CD4-positive, alpha-beta T cell treated with Interleukin-12 subunit alpha and Interleukin-12 subunit beta, for 1 hour (primary cell): Measurements from ENCODE around the gene TCF25.
A peak's percentile ranks its signal among the peaks of the same experiment; 100 is the strongest.

Experiments used
- DNase-seq: peaks from one replicate; pipeline ENCODE4 v3.0.0-alpha.2; 2020

The TCF25 gene

DNA sequence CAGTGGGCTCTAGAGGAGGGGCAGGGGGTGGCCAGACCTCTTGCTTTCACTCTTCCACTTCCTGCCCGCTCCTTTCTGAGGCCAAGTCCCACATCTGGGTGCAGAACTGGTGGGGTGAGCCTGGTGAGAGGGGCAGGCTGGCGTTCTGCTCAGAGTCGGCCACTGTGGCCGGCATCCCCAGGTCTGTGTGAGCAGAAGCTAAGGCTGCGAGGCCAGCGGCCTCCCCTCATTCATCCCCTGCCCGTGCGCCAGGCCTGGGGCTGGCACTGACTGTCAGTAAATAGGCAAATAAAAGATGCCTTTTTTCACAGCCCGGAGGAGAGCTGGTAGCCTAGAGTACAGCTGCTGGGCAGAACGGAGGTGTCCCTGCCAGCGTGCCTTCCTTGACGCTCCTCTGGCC, 76.4 kb downstream of the TCF25 start:
- no peak for DNase-seq

DNA sequence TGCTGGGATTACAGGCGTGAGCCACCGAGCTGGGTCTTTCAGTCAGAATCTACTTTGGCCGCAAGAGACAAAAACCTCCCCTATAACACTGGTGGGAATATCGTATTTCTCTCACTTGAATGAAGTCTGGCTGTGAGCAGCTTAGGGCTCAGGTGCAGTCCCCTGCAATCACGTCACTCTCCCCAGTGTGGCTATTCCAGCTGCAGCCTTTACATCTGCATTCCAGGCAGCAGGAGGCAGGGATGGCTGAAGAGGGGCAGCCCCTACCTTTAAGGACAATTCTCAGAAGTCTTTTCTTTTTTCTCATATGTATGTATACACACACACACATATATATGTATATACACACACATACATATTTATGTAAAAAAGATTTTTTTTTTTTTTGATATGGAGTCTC, 78.1 kb downstream of the TCF25 start:
- DNase-seq, result no peak

DNA sequence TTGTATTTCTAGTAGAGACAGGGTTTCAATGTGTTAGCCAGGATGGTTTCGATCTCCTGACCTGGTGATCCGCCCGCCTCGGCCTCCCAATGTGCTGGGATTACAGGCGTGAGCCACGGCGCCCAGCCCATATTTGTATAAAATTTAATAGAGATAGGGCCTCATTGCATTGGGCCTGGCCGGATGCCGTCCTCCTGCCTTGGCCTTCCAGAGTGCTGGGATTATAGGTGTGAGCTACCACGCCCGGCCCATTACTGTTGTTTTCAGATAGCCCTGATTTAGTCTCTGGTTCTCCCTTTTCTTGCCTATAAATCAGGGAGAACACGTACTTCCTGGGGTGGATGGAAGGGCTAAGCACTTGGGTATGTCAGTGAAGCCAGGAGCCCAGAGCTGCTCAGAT, 78.7 kb downstream of the TCF25 start:
- no peak for DNase-seq

DNA sequence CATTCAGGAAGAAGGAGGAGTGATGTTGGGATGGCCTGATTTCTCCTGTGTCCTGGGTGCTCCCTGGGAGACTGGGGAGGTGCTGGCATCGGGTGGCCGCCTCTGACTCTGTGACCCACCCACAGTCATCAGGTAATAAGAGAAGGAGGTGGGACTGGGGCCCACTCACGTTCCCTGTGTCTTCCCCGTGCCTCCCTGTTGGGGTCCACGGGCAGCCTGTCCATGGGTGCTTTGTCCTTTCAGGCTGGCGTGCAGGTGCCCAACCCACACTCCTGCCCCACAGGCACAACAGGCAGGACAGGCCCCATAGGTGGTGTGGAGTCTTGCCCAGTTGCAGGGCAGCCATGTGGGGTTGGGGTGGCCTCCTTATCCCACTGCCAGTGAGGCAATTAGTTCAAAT, 79.2 kb downstream of the TCF25 start:
- no peak for DNase-seq

GRCh38 chr16:89953671-89954406, 80.4 kb downstream of the TCF25 start:
- DNase-seq, result no peak

DNA sequence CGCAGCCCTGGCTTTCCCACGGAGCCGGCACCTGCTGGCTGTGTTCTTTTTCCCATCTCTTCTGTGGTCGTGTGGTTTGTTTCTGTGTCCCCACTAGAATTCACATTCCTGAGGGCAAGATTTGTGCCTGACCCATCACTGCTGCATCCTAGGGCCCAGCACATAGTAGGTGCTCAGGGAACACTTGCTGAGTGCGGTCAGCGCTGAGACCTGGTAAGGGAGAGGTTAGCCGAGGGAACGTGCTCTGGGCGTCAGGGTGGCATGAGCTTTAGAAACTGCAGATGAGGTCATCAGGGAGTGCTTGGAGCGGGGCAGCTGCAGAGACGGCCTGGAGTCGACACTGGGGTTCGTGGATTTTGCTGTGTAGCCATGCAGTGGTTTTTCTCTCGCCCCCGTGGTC, 81.1 kb downstream of the TCF25 start:
- DNase-seq, result no peak

GRCh38 chr16:89955001-89955685, 81.8 kb downstream of the TCF25 start:
- DNase-seq, result no peak

- DNase-seq, result no peak
These were observed 83.3 kb downstream of the TCF25 start for GRCh38 chr16:89956505-89957215.

GRCh38 chr16:89957216-89957785, 83.9 kb downstream of the TCF25 start:
- DNase-seq, result no peak

DNA sequence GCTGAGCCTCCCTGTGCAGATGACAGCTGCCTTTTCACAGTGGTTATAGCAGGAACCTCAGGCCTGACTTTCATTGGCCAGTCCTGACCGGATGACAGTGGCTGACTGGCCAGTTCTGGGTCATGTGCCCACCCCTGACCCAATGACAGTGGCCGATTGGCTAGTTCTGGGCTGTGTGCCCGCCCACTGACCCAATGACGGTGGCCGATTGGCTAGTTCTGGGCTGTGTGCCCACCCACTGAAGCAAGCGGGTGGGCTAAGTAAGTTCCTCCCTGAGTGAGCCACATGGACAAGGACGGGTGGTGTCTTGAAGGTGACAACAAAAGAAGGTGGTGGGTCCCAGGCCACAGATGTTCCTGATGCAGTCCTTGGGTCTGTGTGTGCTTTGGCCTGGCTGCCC, 84.7 kb downstream of the TCF25 start:
- DNase-seq, result peak; percentile 15

- no peak for DNase-seq
These were observed 85.2 kb downstream of the TCF25 start for GRCh38 chr16:89958596-89958995.

GRCh38 chr16:89960966-89961365, 87.6 kb downstream of the TCF25 start:
- no peak for DNase-seq
